SK-N-SH (cell line): ENCODE measurements around the gene ABRACL. TPM values are rescaled to one million over a fixed set of nuclear protein-coding genes. Genes with fewer than 3 reads are reported as not detected.

Experiments used
- CTCF ChIA-PET: fragments of 300-600, 350-600 bp; formaldehyde crosslinking; extraction: SDS; loops from one replicate; lab custom pipeline; 2021; lab: Yijun Ruan, JAX
- POLR2A ChIA-PET: fragments of 350-600 bp; sonication (Branson Sonifier 250); formaldehyde crosslinking; extraction: SDS; loops from one replicate; lab custom pipeline; 2020; ENCODE audit warnings: antibody characterized with exemption, inconsistent platforms; lab: Yijun Ruan, JAX
- DNase-seq: peaks from one replicate; pipeline ENCODE4 v3.0.0; 2012
- H2AFZ ChIP-seq: fragments of 200-600 bp; sonication (generic); 2 replicates; pipeline ENCODE4 v1.8.1; 2016; ENCODE audit warnings: antibody characterized with exemption, mild to moderate bottlenecking, low read depth
- H3F3A ChIP-seq: fragments of 200-600 bp; sonication (generic); replicated peaks from 2 replicates; pipeline ENCODE3; 2016; ENCODE audit warnings: antibody characterized with exemption, mild to moderate bottlenecking; ENCODE audit not compliant: insufficient read depth
- H3K27ac ChIP-seq, 2 experiments: fragments of 200-500 bp in 1 of 2; fragments of 200-600 bp in 1 of 2; sonication (Bioruptor generic) in 1 of 2; sonication (generic), shearing (Covaris generic) in 1 of 2; 2 replicates each; pipeline versions ENCODE4 v1.5.1 to v1.6.1; 2014 to 2016; ENCODE audit warnings: low read depth in 2 of 2, inconsistent platforms in 1 of 2, low read length in 1 of 2, mild to moderate bottlenecking in 1 of 2, mixed read lengths in 1 of 2
- H3K27me3 ChIP-seq: fragments of 200-600 bp; sonication (generic), shearing (Covaris generic); 2 replicates; pipeline ENCODE4 v1.6.1; 2016; ENCODE audit warnings: mixed run types; ENCODE audit not compliant: insufficient read depth
- H3K36me3 ChIP-seq, 2 experiments: fragments of 200-500 bp in 1 of 2; fragments of 200-600 bp in 1 of 2; sonication (Bioruptor generic) in 1 of 2; sonication (generic) in 1 of 2; replicated peaks in 1 of 2; 2 replicates each; pipeline versions ENCODE3 to v1.5.1; 2014 to 2016; ENCODE audit warnings: low read length in 1 of 2, mild to moderate bottlenecking in 1 of 2; ENCODE audit not compliant: insufficient read depth in 2 of 2, control insufficient read depth in 1 of 2
- H3K4me1 ChIP-seq, 2 experiments: fragments of 200-500 bp in 1 of 2; fragments of 200-600 bp in 1 of 2; sonication (Bioruptor generic) in 1 of 2; sonication (generic), shearing (Covaris generic) in 1 of 2; 2 replicates each; pipeline versions ENCODE4 v1.5.1 to v1.6.1; 2014 to 2016; ENCODE audit warnings: low read depth in 1 of 2, low read length in 1 of 2, mixed run types in 1 of 2; ENCODE audit not compliant: insufficient read depth in 2 of 2, control insufficient read depth in 1 of 2
- H3K4me2 ChIP-seq: fragments of 200-600 bp; sonication (generic), shearing (Covaris generic); 2 replicates; pipeline ENCODE4 v1.6.1; 2017; ENCODE audit warnings: mixed run types
- H3K4me3 ChIP-seq, 2 experiments: fragments of 200-500 bp in 1 of 2; fragments of 200-600 bp in 1 of 2; sonication (Bioruptor generic) in 1 of 2; sonication (generic), shearing (Covaris generic) in 1 of 2; 2 replicates each; pipeline versions ENCODE4 v1.5.1 to v1.8.1; 2014 to 2016; ENCODE audit warnings: low read depth in 2 of 2, inconsistent platforms in 1 of 2, low read length in 1 of 2, mild to moderate bottlenecking in 1 of 2, mixed read lengths in 1 of 2, moderate library complexity in 1 of 2
- H3K79me2 ChIP-seq: fragments of 200-600 bp; sonication (generic); 2 replicates; pipeline ENCODE4 v1.8.1; 2017; ENCODE audit warnings: mild to moderate bottlenecking; ENCODE audit not compliant: insufficient read depth
- H3K9ac ChIP-seq: fragments of 200-600 bp; sonication (generic); 2 replicates; pipeline ENCODE4 v1.6.1; 2017; ENCODE audit warnings: mixed run types
- H3K9me2 ChIP-seq: fragments of 200-600 bp; sonication (generic); 2 replicates; pipeline ENCODE4 v1.6.1; 2017; ENCODE audit warnings: mixed run types
- H3K9me3 ChIP-seq: fragments of 200-600 bp; sonication (generic); 2 replicates; pipeline ENCODE4 v1.6.1; 2017; ENCODE audit warnings: mixed run types, mild to moderate bottlenecking, moderate library complexity
- H4K20me1 ChIP-seq: fragments of 200-600 bp; sonication (generic); 2 replicates; pipeline ENCODE4 v1.6.1; 2017; ENCODE audit warnings: mild to moderate bottlenecking, mixed run types; ENCODE audit not compliant: insufficient read depth
- ELF1 ChIP-seq: IDR thresholded peaks from 2 replicates; pipeline ENCODE4 v1.4.0; 2012
- EZH2phosphoT487 ChIP-seq: fragments of 200-600 bp; sonication (generic); IDR thresholded peaks from 2 replicates; pipeline ENCODE4 v1.6.1; 2017; ENCODE audit warnings: low read depth, mixed run types, mild to moderate bottlenecking, antibody characterized with exemption, moderate library complexity, borderline replicate concordance
- FOSL2 ChIP-seq: IDR thresholded peaks from 2 replicates; pipeline ENCODE4 v1.4.0; 2012; ENCODE audit warnings: low read depth, mild to moderate bottlenecking, moderate library complexity, borderline replicate concordance
- FOXM1 ChIP-seq: IDR thresholded peaks from 2 replicates; pipeline ENCODE4 v1.4.0; 2012; ENCODE audit warnings: low read depth, mild to moderate bottlenecking
- GABPA ChIP-seq: IDR thresholded peaks from 2 replicates; pipeline ENCODE4 v1.4.0; 2012; ENCODE audit warnings: low read depth, mild to moderate bottlenecking
- GATA2 ChIP-seq: sonication (generic); formaldehyde crosslinking; IDR thresholded peaks from 2 replicates; pipeline ENCODE4 v1.5.0; 2020; ENCODE audit warnings: mild to moderate bottlenecking, missing genetic modification reagents
- JUND ChIP-seq: IDR thresholded peaks from 2 replicates; pipeline ENCODE4 v1.4.0; 2012
- NFIC ChIP-seq: IDR thresholded peaks from 2 replicates; pipeline ENCODE4 v1.4.0; 2012; ENCODE audit warnings: borderline replicate concordance
- NRF1 ChIP-seq: IDR thresholded peaks from 2 replicates; pipeline ENCODE4 v1.6.1; 2012; ENCODE audit warnings: low read depth, mild to moderate bottlenecking, low read length
- RAD21 ChIP-seq: IDR thresholded peaks from 2 replicates; pipeline ENCODE4 v1.6.1; 2012; ENCODE audit warnings: mild to moderate bottlenecking, low read length
- RFX5 ChIP-seq: IDR thresholded peaks from 2 replicates; pipeline ENCODE4 v1.6.1; 2012; ENCODE audit warnings: mild to moderate bottlenecking, improper control_type of control experiment, low read length
- RXRA ChIP-seq: IDR thresholded peaks from 2 replicates; pipeline ENCODE4 v1.4.0; 2012; ENCODE audit warnings: low read depth, mild to moderate bottlenecking, borderline replicate concordance
- SIN3A ChIP-seq: IDR thresholded peaks from 2 replicates; pipeline ENCODE4 v1.6.1; 2012; ENCODE audit warnings: low read depth, mild to moderate bottlenecking, low read length, moderate library complexity, borderline replicate concordance
- SMC3 ChIP-seq: IDR thresholded peaks from 2 replicates; pipeline ENCODE4 v1.6.1; 2012; ENCODE audit warnings: low read depth, low read length, improper control_type of control experiment
- TCF12 ChIP-seq: IDR thresholded peaks from 2 replicates; pipeline ENCODE4 v1.4.0; 2012
- WGBS: methylation state at CpG from one replicate; pipeline ENCODE4 v1.1.6; 2017; ENCODE audit warnings: low lambda C conversion rate; 5-methylcytosine and 5-hydroxymethylcytosine counted together
- polyA plus RNA-seq, 3 experiments: library from polyadenylated mRNA; depleted of rRNA; stranded (reverse); fragments of >200 nt; gene quantifications; 2 replicates each; pipeline ENCODE4 v1.2.3, GENCODE V29; 2012
- TF ChIP-seq, protein P1 (sequence below): fragments of 150-350 bp; IDR thresholded peaks from 2 replicates; pipeline ENCODE4 v1.6.1; 2017; ENCODE audit warnings: antibody characterized with exemption, low read length, low read depth, borderline replicate concordance
- TF ChIP-seq, protein P2 (sequence below): fragments of 200-600 bp; sonication (generic); IDR thresholded peaks from 2 replicates; pipeline ENCODE4 v1.6.1; 2017; ENCODE audit warnings: antibody characterized with exemption, mild to moderate bottlenecking, moderate library complexity
- TF ChIP-seq, protein P3 (sequence below): fragments of 150-350 bp; IDR thresholded peaks from 2 replicates; pipeline ENCODE4 v1.6.1; 2016; ENCODE audit warnings: mild to moderate bottlenecking, low read depth, low read length
- TF ChIP-seq, protein P4 (sequence below): IDR thresholded peaks from 2 replicates; pipeline ENCODE4 v1.4.0; 2012; ENCODE audit warnings: low read depth, borderline replicate concordance

The ABRACL gene
- polyA plus RNA-seq, 1 of the 3 experiments (the other 2 are of a cell fraction) = 22.9 TPM

DNA sequence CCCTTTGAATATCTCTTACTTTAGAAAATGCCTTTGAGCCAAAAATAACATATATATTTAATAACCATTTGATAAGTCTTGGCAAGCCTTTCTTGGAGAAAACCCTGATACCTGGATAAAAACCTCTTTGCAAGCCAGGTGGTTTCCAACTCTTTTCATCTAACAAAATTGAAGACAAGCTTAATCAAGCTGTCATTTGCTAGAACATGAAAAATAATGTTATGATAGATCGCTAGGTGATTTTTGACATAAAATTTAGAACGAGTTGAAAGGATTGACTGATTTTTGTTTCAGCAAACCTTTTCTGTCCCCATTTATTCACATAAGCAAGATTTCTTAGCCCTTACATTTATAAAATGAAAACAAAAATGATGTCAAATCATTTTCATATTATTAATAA lies 44.6 kb downstream of the ABRACL start:
- no peaks in the 10 kb centered on the region for H3K4me1 ChIP-seq
- no peak overlapping the region for H3K4me3 ChIP-seq
- no peak overlapping the region for H3K27ac ChIP-seq
- TF ChIP-seq, protein P1, sequence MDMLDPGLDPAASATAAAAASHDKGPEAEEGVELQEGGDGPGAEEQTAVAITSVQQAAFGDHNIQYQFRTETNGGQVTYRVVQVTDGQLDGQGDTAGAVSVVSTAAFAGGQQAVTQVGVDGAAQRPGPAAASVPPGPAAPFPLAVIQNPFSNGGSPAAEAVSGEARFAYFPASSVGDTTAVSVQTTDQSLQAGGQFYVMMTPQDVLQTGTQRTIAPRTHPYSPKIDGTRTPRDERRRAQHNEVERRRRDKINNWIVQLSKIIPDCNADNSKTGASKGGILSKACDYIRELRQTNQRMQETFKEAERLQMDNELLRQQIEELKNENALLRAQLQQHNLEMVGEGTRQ = no peak
- TF ChIP-seq EZH2phosphoT487 (no peak), FOXM1 (no peak), SIN3A (no peak), GATA2 (CRISPR knock-in tag) (no peak)
- H3K4me2 ChIP-seq = no peak overlapping the region
- H4K20me1 ChIP-seq = no peaks in the 10 kb centered on the region
- H3F3A ChIP-seq = no peaks in the 10 kb centered on the region
- no peak overlapping the region for H2AFZ ChIP-seq
- H3K9ac ChIP-seq = no peak overlapping the region
- H3K9me2 ChIP-seq = no peaks in the 10 kb centered on the region
- 7% methylated on average over 2 of the region's 2 CpGs for WGBS
- H3K9me3 ChIP-seq = no peaks in the 10 kb centered on the region
- ChIA-PET CTCF (interaction anchor here (0.9 kb wide), 1 partner anchor 41 kb away, joined by 3 read pairs; no protein-coding TSS in a partner anchor), POLR2A (no interaction called here)
- H3K79me2 ChIP-seq = no peaks in the 10 kb centered on the region
- DNase-seq = no peak
- no peaks in the 10 kb centered on the region for H3K36me3 ChIP-seq
- H3K27me3 ChIP-seq = no peaks in the 10 kb centered on the region; the same call in 1 of the 2 replicates

DNA sequence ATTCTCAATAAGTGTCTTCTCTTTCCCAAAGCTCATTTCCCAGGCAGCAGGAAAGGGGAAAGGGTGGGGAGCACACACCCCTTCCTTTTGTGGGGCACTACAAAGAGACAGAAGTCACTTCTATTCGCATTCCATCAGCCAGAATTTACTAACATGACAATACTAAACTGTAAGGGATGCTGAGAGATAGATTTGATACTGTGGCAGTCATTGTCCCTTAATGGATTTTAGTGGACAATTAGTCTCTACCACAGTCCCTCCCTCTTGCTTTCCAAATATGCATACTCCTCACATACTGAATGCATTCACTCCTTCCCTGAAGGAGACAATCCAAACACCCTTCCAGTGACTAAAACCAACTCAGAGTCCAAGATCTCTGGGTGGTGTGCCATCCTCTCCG lies 50.5 kb downstream of the ABRACL start:
- no peaks in the 10 kb centered on the region for H3K9me2 ChIP-seq
- no peaks in the 10 kb centered on the region for H3K79me2 ChIP-seq
- no peak overlapping the region for H3K9ac ChIP-seq
- no peaks in the 10 kb centered on the region for H3K36me3 ChIP-seq
- H3K4me2 ChIP-seq = no peak overlapping the region
- no peaks in the 10 kb centered on the region for H4K20me1 ChIP-seq
- TF ChIP-seq FOXM1 = no peak
- TF ChIP-seq NRF1 = no peak
- TF ChIP-seq RFX5 = no peak
- TF ChIP-seq RAD21 = no peak
- TF ChIP-seq FOSL2 = no peak
- no peak for TF ChIP-seq GATA2 (CRISPR knock-in tag)
- TF ChIP-seq, protein P2, sequence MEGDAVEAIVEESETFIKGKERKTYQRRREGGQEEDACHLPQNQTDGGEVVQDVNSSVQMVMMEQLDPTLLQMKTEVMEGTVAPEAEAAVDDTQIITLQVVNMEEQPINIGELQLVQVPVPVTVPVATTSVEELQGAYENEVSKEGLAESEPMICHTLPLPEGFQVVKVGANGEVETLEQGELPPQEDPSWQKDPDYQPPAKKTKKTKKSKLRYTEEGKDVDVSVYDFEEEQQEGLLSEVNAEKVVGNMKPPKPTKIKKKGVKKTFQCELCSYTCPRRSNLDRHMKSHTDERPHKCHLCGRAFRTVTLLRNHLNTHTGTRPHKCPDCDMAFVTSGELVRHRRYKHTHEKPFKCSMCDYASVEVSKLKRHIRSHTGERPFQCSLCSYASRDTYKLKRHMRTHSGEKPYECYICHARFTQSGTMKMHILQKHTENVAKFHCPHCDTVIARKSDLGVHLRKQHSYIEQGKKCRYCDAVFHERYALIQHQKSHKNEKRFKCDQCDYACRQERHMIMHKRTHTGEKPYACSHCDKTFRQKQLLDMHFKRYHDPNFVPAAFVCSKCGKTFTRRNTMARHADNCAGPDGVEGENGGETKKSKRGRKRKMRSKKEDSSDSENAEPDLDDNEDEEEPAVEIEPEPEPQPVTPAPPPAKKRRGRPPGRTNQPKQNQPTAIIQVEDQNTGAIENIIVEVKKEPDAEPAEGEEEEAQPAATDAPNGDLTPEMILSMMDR = no peak
- TF ChIP-seq JUND = no peak
- no peak for TF ChIP-seq GABPA
- no peak for TF ChIP-seq EZH2phosphoT487
- TF ChIP-seq RXRA = no peak
- TF ChIP-seq NFIC = no peak
- TF ChIP-seq, protein P3, sequence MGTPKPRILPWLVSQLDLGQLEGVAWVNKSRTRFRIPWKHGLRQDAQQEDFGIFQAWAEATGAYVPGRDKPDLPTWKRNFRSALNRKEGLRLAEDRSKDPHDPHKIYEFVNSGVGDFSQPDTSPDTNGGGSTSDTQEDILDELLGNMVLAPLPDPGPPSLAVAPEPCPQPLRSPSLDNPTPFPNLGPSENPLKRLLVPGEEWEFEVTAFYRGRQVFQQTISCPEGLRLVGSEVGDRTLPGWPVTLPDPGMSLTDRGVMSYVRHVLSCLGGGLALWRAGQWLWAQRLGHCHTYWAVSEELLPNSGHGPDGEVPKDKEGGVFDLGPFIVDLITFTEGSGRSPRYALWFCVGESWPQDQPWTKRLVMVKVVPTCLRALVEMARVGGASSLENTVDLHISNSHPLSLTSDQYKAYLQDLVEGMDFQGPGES = no peak
- TF ChIP-seq, protein P4, sequence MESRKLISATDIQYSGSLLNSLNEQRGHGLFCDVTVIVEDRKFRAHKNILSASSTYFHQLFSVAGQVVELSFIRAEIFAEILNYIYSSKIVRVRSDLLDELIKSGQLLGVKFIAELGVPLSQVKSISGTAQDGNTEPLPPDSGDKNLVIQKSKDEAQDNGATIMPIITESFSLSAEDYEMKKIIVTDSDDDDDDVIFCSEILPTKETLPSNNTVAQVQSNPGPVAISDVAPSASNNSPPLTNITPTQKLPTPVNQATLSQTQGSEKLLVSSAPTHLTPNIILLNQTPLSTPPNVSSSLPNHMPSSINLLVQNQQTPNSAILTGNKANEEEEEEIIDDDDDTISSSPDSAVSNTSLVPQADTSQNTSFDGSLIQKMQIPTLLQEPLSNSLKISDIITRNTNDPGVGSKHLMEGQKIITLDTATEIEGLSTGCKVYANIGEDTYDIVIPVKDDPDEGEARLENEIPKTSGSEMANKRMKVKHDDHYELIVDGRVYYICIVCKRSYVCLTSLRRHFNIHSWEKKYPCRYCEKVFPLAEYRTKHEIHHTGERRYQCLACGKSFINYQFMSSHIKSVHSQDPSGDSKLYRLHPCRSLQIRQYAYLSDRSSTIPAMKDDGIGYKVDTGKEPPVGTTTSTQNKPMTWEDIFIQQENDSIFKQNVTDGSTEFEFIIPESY = no peak
- no peak for TF ChIP-seq SMC3
- no peak for TF ChIP-seq TCF12
- TF ChIP-seq ELF1 = no peak
- TF ChIP-seq, all 33 proteins: peak for 0
- no peaks in the 10 kb centered on the region for H3F3A ChIP-seq
- H2AFZ ChIP-seq = no peak overlapping the region
- no peaks in the 10 kb centered on the region for H3K9me3 ChIP-seq
- WGBS = 14% methylated on average over 2 of the region's 2 CpGs
- no peak overlapping the region for H3K4me3 ChIP-seq
- H3K27me3 ChIP-seq = no peaks in the 10 kb centered on the region
- H3K27ac ChIP-seq = no peak overlapping the region
- no peaks in the 10 kb centered on the region for H3K4me1 ChIP-seq
- no peak for DNase-seq
- POLR2A ChIA-PET = no interaction called here
- CTCF ChIA-PET = no interaction called here
